ENCODE results near the gene MAMDC2. TPM values are rescaled to one million over a fixed set of nuclear protein-coding genes. Genes with fewer than 3 reads are reported as not detected.
"Not testable (repeated sequence)": the region's sequence is repeated elsewhere in the genome, so short reads cannot be mapped to it uniquely, and the experiment has no call there.

Gene MAMDC2
- total and polyA plus RNA-seq, 2 donors (not counting 1 experiment from before 2014, with no cell fraction given), result 14.4 to 23.0 TPM

DNA sequence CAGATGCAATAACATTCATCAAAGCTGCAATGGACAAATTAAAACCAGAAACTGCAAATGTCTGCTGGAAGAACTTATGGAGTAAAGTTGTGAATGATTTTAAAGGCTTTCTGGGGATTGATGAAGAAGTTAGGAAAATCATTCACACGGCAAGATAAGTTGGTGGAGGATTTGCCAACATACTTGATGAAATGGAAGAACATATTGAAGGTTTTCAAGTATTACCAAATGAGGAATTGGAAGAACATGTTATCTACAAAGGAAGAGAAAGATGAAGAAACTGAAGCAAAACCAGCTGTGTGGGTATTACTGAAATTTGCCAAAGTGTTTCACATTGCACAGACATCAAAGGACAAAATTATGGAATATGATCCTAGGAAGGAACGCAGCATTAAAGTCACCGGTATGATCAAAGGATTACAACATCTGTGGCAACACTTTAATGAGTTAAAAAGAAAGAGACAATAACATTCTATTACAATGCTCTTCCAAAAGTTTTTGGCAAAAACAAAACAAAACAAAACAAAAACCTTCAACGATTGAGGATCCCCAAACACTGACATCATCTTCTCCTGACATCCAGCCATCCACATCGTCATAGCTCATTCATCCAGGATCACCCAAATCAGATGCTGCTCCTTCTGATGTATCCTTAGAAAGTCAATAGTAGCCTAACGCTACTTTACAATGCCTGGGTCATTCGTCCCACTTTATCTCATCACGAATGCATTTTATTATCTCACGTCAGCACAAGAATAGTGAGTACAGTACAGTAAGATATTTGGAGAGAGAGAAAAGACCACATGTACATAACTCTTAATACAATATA is 153.8 kb downstream of the MAMDC2 start:
- no peaks in the 10 kb centered on the region for H3K79me2 ChIP-seq (ENCODE audit: control insufficient read depth, insufficient read depth, low read length)
- H3K4me2 ChIP-seq (ENCODE audit: extremely low read depth, insufficient read depth, low read length), result no peak overlapping the region
- H4K20me1 ChIP-seq (ENCODE audit: control insufficient read depth, extremely low read depth, insufficient read depth, low read length), result no peaks in the 10 kb centered on the region
- no peaks in the 10 kb centered on the region for H3K9me3 ChIP-seq (ENCODE audit: control insufficient read depth, insufficient read depth, low read depth, low read length)
- no peak overlapping the region for H3K9ac ChIP-seq (ENCODE audit: insufficient read depth, low read length)
- no peak for DNase-seq (ENCODE audit: low read depth in 2 of 2)
- H3K27me3 ChIP-seq (ENCODE audit: control insufficient read depth, insufficient read depth, low read length), result no peaks in the 10 kb centered on the region
- no peak overlapping the region for H3K27ac ChIP-seq (ENCODE audit: insufficient read depth, low read length)
- TF ChIP-seq EZH2 (IDR thresholded peaks at IDR 0.05; ENCODE audit: low read length, missing control alignments), result no peak
- TF ChIP-seq, protein P1, sequence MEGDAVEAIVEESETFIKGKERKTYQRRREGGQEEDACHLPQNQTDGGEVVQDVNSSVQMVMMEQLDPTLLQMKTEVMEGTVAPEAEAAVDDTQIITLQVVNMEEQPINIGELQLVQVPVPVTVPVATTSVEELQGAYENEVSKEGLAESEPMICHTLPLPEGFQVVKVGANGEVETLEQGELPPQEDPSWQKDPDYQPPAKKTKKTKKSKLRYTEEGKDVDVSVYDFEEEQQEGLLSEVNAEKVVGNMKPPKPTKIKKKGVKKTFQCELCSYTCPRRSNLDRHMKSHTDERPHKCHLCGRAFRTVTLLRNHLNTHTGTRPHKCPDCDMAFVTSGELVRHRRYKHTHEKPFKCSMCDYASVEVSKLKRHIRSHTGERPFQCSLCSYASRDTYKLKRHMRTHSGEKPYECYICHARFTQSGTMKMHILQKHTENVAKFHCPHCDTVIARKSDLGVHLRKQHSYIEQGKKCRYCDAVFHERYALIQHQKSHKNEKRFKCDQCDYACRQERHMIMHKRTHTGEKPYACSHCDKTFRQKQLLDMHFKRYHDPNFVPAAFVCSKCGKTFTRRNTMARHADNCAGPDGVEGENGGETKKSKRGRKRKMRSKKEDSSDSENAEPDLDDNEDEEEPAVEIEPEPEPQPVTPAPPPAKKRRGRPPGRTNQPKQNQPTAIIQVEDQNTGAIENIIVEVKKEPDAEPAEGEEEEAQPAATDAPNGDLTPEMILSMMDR (conservative IDR thresholded peaks at IDR 0.05 in 1 of 2, IDR thresholded peaks at IDR 0.05 in 1 of 2; ENCODE audit: low read depth in 1 of 2, low read length in 2 of 2), result no peak
- H2AFZ ChIP-seq (ENCODE audit: low read length), result no peak overlapping the region
- H3K36me3 ChIP-seq (ENCODE audit: control insufficient read depth, insufficient read depth, low read length), result no peaks in the 10 kb centered on the region
- no peaks in the 10 kb centered on the region for H3K4me1 ChIP-seq (ENCODE audit: control insufficient read depth, extremely low read depth, insufficient read depth, low read length)
- H3K4me3 ChIP-seq (replicated peaks in 1 of 4; ENCODE audit: control extremely low read depth in 1 of 4, insufficient read depth in 1 of 4, low read depth in 3 of 4, low read length in 4 of 4), result no peak overlapping the region

DNA sequence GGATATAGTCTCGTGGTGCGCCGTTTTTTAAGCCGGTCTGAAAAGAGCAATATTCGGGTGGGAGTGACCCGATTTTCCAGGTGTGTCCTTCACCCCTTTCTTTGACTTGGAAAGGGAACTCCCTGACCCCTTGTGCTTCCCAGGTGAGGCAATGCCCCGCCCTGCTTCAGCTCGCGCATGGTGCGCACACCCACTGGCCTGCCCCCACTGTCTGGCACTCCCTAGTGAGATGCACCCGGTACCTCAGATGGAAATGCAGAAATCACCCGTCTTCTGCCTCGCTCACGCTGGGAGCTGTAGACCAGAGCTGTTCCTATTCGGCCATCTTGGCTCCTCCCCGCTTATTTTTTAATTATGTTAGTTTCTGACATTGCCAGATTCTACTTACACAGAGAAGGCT is 161.1 kb downstream of the MAMDC2 start:
- not testable (repeated sequence) for H2AFZ ChIP-seq (ENCODE audit: low read length); H3K4me1 ChIP-seq (ENCODE audit: control insufficient read depth, extremely low read depth, insufficient read depth, low read length); H3K4me2 ChIP-seq (ENCODE audit: extremely low read depth, insufficient read depth, low read length); H3K4me3 ChIP-seq (replicated peaks in 1 of 4; ENCODE audit: control extremely low read depth in 1 of 4, insufficient read depth in 1 of 4, low read depth in 3 of 4, low read length in 4 of 4); H3K9ac ChIP-seq (ENCODE audit: insufficient read depth, low read length); H3K27ac ChIP-seq (ENCODE audit: insufficient read depth, low read length); H4K20me1 ChIP-seq (ENCODE audit: control insufficient read depth, extremely low read depth, insufficient read depth, low read length); H3K79me2 ChIP-seq (ENCODE audit: control insufficient read depth, insufficient read depth, low read length); H3K9me3 ChIP-seq (ENCODE audit: control insufficient read depth, insufficient read depth, low read depth, low read length); H3K27me3 ChIP-seq (ENCODE audit: control insufficient read depth, insufficient read depth, low read length); DNase-seq (ENCODE audit: low read depth in 2 of 2); H3K36me3 ChIP-seq (ENCODE audit: control insufficient read depth, insufficient read depth, low read length)

DNA sequence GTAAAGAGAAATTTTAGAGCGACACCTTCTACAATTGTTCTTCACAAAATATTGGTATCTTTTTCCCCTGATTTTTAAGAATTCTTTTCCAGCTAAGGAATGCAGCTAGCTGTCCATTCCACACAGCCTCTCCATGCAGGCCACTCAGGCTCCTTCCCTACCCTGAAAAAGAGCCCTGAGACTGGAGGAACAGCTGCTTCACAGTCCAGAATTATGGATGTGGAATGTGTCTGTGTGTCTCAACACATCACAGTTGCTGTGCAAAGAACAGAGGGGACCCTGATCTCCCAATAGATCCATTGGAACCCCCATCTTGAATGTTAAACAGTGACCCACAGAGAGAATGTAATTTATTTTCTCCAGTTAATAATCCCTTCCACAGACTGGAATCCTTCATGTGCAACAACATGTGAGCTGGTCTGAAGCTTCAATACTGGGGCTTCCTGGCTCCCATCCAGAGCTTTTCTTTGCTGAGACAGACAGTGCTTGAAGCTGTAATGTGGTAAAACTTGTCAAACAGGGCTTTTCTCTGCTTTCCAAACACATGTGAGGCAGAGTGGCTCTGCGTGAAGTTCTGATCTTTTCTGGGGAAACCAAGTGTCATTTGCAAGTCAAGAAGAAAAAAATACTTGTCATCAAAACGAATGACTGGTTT is 161.8 kb downstream of the MAMDC2 start:
- Histone ChIP-seq H3K27ac (ENCODE audit: insufficient read depth, low read length) (no peak overlapping the region), H3K36me3 (ENCODE audit: control insufficient read depth, insufficient read depth, low read length) (no peaks in the 10 kb centered on the region), H4K20me1 (ENCODE audit: control insufficient read depth, extremely low read depth, insufficient read depth, low read length) (no peaks in the 10 kb centered on the region), H3K79me2 (ENCODE audit: control insufficient read depth, insufficient read depth, low read length) (no peaks in the 10 kb centered on the region), H3K9me3 (ENCODE audit: control insufficient read depth, insufficient read depth, low read depth, low read length) (no peaks in the 10 kb centered on the region), H3K4me2 (ENCODE audit: extremely low read depth, insufficient read depth, low read length) (no peak overlapping the region), H3K9ac (ENCODE audit: insufficient read depth, low read length) (no peak overlapping the region), H3K27me3 (ENCODE audit: control insufficient read depth, insufficient read depth, low read length) (no peaks in the 10 kb centered on the region), H3K4me1 (ENCODE audit: control insufficient read depth, extremely low read depth, insufficient read depth, low read length) (no peaks in the 10 kb centered on the region), H2AFZ (ENCODE audit: low read length) (no peak overlapping the region), H3K4me3 (replicated peaks in 1 of 4; ENCODE audit: control extremely low read depth in 1 of 4, insufficient read depth in 1 of 4, low read depth in 3 of 4, low read length in 4 of 4) (no peak overlapping the region)
- no peak for DNase-seq (ENCODE audit: low read depth in 2 of 2)
- no peak for TF ChIP-seq EZH2 (IDR thresholded peaks at IDR 0.05; ENCODE audit: low read length, missing control alignments)
- TF ChIP-seq, protein P1 (conservative IDR thresholded peaks at IDR 0.05 in 1 of 2, IDR thresholded peaks at IDR 0.05 in 1 of 2; ENCODE audit: low read depth in 1 of 2, low read length in 2 of 2), result no peak
